Hematopoietic multipotent progenitor cell treated with erythropoietin and hydrocortisone succinate and interleukin-3 and kit ligand, for 8 days (in vitro differentiated cells): ENCODE results near the gene LRP6.
"Not testable (repeated sequence)": the region's sequence is repeated elsewhere in the genome, so short reads cannot be mapped to it uniquely, and the experiment has no call there.

Experiments used
- DNase-seq: peaks from one replicate; pipeline ENCODE4 v3.0.0-alpha.2; 2015

Gene LRP6

DNA sequence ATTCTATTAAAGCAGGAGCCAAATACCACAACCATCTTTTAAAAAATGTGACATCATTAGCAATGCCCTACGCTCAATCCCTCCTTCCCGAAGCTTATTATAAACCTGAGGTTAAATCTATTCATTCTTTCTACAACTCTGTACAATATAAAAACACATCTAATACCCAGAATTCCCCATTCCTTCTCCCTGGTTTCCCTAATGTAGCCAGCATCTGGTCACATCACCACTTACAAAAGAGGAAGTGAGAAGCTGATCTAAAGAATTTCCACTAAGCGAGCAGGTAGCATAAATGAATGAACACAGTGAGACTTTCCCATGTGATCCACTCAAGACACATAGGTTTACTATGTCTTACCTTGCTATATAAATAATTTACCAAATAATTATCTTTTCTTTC lies 90.4 kb downstream of the LRP6 start:
- no peak for DNase-seq

DNA sequence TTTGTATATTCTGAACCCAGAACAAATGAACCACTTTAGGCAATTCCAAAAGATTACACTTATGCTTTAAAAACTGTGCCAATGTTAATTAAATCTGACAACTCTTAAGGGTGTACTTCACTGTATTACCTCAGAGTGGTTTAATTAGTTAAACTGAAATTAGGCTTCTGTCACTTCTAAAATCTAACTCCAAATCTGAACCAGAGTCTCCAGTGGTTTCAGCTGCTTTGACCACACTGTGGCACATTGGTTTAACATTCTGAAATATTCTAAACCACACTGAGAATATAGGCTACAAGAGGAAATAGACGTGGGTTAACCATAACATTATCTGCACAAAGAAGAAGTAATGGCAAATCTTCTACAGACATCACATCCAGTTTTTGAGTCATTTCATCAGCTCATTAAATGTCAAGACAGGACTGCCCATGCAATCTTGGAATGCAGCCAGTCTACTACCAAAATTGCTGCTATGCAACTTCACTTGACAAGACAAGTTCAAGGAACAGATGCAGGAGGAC lies 94.8 kb downstream of the LRP6 start:
- peak; percentile 11 for DNase-seq

DNA sequence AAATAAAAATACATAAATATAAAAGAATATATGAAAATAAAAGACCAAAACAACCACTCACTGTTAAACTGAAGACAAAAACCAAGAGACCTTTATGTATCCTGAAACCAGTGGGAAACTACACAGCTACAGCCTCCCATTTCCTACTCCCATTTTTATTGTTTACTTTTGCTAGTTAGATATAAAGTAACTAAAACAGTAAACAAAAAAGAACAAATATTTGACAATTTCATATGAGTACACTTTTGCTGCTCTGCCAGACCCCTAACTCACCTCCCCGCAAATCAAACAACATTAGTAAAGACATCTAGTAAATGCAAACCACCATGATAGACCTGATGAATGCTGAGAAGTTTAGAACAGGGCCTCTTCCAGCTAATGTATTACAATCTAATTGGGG lies 99.0 kb downstream of the LRP6 start:
- DNase-seq: no peak

DNA sequence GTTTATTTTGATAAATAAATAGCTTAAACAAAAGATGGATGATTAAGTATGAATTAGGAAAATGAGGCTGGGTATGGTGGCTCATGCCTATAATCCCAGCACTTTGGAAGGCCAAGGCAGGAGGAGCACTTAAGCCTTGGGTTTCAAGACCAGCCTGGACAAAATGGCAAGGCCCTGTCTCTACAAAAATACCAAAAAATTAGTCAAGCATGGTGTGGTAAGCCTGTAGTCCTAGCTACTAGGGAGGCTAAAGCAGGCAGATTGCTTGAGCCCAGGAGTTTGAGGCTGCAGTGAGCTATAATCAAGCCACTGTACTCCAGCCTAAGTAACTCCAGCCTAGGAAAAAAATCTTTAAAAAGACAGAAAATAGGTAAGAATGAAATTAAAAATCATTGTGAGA lies 100.1 kb downstream of the LRP6 start:
- no peak for DNase-seq

DNA sequence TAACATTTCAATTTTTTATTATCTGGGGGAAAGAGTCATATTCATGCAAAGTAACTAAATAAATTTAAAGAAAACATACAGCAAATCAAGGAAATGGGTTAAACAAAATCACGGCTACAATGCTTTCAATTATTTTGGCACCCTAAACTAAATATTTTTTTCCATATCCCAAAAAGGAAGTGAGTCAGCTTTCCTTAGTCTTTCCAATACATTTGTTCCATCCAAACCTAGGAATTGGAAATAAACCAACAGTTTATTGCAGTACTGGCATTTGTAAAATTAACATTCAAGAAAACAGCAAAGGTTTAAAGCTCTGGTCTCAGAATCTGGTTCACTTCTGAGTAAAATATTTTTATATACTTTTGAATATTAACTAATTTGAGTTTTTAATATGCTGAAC lies 106.9 kb downstream of the LRP6 start:
- no peak for DNase-seq

DNA sequence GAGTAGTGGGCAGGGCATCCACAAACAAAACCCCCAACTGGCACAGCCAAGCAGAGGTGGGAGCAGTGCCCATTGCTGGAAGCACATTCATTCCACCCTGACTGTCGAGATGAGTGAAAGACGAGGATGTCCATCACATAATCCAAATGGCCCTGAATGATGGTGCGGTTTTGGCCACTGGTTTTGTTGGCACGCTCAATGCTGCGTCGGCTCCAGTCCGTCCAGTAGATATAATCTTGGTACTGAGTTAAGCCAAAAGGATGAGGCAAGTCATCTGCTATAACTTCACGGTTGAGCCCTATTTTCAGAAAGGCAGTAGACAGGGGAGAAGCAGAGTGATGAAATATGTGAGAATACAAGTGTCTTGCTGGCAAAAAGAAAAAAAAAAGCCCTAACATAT lies 108.0 kb downstream of the LRP6 start:
- DNase-seq: no peak

DNA sequence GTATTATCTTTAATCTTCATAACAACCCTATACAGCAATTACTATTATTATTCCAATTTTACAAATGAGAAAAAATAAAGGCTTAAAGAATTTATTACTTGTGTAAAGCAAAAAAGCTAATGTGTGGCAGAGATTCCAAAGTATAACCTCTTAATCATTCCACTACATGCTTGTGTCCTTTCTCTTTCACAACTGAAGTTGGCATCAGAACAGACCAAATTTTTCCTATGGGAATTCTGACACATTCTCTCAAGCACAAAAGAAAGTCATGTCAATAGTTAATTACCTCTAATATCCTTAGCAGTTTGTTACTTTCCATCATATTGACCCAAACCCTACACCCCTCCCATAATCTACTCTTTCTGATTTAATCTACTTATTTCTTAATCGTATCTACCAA lies 109.4 kb downstream of the LRP6 start:
- DNase-seq: no peak

DNA sequence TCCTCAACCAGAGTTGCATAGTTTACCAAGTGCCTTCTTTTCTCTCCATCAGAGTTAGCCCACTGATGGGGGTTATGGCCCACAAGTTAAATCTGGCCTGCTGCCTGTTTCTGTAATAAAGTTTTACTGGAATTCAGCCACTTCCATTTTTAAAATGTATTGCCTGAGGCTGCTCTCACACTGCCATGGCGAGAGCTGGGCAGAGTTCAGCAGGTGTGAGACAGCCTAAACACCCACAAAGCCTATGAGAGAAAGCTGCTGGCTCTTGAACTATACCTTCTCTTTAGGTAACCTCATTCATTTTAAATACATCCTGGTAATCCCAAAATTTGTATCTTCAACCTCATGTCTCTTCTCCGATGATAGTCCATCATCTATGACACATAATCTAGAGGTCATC lies 110.0 kb downstream of the LRP6 start:
- DNase-seq: no peak

DNA sequence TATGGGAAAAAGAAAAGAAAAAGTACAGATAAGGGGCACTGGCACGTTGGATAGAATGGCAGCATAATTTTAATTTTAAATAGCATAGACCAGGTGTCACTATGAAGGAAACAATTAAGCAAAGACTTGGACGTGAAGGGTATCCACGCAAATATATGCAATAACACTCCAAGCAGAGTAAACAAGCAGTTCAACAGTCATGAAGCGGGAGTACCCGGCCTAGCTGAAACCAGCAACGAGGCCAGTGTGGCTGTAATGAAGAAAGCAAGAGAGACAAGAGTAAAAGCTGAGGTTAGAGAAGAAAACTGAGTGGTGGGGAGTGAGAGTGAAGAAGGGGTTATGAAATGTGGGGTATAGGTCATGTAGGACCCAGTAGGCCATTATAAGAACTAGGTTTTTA lies 110.7 kb downstream of the LRP6 start:
- DNase-seq: no peak

DNA sequence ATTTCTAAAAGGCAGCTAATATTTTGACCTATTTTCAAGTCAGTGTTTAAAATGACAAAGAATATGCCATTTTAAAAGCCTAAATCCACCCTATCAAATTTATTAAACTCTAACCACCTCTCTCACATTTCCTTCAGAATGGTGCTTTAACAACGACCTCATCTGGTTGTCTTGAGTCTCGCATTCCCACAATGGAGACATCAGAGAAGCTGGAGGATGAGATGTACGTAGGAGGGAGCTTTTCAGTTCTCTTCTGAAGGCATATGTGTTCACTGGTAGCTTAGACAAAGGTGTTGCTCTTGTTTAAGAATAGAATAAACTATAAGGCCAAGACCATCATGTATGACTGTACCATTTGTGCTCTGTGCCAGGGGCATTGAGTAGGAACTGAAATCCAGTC lies 113.2 kb downstream of the LRP6 start:
- DNase-seq: no peak

DNA sequence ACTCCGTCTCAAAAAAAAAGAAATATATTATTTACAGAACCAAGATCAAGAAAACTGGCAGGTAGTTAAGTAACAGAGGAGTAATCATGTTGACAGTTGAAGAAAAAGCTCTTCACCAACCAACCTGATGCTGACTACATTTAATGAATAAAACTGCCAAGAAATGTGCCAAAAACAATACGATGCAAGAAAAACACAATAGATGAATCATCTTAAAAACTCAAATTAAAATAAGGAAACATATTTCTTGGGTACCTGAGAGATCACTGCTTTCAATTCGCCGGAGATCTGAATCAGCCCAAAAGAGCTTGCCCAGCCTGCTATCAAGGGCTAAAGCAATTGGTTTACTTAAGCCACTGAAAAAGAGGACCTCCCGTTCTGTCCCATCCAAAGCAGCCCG lies 119.7 kb downstream of the LRP6 start:
- no peak for DNase-seq

DNA sequence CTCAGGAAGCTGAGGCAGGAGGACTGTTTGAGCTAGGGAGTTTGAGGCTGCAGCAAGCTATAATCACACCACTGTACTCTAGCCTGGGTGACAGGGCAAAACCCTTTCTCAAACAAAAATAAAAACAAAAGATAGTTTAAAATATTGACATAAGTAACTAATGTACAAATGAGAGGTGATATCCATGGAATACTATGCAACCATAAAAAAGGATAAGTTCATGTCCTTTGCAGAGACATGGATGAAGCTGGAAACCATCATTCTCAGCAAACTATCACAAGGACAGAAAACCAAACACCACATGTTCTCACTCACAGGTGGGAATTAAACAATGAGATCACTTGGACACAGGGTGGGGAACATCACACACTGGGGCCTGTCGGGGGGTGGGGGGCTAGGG lies 122.3 kb downstream of the LRP6 start:
- DNase-seq: not testable (repeated sequence)

DNA sequence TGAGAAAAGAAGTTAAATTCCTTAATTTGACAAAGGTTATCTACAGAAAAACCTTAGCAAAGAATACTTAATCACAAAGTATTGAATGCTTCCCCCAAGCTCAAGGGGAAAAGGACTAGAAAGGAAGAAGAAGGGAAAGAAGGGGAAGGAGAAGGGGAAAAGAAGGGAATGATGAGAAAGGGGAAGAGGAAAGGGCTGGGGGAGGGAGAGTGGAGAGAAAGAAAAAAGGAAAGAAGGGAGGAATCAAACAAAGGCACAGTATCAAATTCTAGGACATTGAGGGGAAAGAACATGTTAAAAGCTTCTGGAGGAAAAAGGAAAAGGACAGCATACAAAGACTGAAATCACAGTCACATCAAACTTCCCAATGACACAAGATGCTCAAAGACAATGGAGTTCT lies 125.8 kb downstream of the LRP6 start:
- DNase-seq: no peak

DNA sequence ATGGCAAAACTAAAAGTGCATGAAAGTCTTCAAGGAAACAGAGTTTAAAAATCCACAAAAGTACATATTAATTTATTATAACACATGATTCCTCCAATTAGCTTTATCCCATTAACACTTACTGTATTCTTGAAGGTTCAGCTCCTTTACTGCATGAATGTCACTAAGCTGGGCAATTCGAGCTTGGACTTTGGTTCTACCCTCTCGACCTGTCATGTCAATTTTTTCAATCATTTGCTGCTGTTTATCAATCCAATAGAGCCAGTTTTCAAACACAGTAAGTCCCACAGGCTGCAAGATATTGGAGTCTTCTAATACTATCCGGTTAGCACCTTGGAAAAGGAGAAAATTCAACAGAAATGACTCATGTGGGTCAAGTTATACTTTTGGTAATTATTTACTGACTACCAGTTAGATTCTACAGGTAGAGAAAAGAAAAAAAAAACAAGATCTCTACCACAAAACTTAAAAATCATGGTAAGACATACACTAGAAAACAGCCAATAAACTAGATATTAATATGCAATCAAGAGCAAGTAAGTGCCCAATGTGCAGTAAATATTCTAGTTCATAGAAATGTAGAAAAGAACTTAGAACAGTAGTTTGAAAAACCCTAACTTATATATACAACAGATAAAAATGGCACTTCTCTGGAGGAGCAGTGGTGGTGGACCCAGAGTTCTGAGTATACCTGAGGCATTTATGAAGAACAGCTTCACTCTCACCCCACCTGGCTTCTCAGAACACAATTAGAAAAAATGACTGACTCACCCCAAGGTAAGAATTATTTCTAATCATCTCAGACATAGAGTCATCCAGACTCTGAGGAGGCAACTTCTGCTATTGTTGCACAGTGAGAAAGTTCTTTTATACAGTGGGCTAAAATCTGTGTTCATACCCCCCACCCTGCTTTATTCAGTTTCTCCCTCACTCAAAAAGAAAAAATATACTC lies 128.4 kb downstream of the LRP6 start:
- no peak for DNase-seq

DNA sequence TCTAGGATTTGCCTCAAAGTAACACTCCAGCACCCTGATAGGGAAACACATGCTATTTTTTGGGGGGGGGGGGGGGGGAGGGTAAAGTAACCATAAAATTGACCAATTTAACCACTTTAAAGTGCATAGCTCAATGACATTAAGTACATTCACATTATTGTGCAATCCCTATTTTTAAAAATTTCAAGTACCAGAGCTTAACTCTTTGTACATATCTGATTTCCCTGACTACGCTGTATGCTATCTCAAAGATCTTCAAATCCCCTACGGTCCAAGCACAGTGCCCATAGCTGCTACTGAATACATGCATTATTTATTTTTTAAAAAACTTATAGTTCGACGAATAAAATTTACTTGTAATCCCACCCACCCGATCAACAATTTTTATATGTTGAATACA lies 133.1 kb downstream of the LRP6 start:
- DNase-seq: no peak

DNA sequence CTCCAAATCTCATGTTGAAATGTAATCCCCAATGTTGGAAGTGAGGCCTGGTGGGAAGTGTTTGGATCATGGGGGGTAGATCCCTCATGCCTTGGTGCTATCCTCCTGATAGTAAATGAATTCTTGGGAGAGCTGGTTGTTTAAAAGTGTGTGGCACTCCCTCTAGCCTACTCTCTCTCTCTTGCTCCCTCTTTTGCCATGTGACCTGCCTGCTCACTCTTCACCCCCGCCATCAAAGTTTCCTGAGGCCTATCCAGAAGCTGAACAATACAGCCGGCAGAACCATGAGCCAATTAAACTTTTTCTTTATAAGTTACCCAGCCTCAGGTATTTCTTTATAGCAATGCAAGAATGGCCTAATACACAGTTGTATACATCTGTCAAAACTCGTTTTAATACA lies 133.6 kb downstream of the LRP6 start:
- DNase-seq: no peak

DNA sequence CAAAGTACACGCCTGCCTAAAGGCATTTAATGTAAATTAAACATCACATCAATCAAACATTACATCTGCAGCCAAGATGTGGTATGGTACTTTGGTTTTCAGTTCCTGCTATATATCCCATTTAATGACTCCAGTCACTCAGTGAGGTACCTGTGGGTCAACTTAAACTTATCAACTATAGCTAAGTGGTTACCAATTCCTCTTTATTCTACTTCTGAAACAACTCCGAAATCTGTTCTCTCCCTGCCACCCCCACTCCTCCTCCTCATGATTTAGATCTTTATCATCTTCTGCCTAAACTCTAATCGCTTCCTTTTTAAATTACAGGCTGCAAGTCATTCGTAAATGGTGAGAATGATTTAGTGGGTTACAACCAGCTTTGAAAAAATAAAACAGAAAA lies 138.2 kb downstream of the LRP6 start:
- no peak for DNase-seq

DNA sequence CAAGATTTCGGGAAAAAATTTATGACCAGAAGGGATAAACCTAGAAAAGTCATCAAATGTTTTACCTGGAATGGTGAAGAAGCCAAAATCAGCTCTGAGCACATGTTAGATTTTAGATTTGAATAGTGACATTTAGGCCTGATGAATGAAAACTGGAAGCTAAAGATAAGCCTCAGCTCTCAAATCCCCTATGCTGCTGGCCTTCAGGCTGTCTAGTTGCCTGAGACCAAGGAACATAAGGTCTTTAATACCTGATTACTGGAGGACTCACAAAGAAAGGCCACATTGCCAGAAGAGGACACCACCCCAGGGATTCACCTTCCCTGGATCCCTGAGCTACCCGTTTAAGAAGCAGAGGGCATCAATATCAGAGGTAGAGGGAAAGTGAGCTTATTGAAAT lies 139.5 kb downstream of the LRP6 start:
- no peak for DNase-seq

DNA sequence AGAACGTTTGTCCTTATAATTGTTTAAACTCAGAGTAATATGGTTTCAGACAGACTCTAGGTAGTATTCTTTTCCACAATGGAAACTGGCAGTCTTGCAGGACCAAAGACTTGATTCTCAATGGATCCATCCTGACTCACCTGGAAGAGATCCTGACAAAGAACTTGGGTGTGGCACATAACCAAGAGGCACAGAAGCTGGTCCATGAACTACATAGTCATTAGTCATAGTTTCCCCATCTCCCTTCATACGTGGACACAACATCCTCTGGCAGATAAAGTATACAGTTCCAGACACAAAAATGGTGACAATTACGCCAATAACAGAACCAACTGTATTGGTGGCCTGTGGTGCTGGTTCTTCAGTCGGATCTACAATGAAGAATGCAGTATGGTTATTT lies 140.3 kb downstream of the LRP6 start:
- DNase-seq: no peak

DNA sequence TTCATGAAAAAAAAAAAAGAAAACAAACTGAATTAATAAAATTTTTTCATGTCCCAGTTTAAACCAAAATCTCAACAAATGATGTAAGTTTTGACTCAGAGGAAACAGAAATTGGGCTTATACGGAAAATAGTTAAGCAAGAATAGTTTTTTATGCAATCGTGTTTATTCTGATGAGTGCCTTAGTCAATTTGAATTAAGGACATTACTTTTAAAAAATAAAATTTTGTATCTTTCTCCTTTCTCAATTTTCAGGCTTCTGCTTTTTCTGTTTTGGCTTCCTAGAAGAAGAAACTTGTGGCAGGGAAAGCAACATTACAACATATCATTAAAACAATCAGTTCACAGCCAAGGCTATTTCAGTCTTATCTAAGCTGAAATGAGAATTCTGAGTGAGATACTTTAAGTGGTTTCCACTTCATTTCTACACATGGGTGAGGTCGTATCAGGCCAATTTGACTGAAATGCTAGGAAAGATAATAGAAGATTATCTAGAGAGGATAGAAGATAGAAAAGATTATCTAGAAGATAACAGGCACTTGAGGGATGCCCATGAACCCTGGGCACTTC lies 143.7 kb downstream of the LRP6 start:
- DNase-seq: no peak

DNA sequence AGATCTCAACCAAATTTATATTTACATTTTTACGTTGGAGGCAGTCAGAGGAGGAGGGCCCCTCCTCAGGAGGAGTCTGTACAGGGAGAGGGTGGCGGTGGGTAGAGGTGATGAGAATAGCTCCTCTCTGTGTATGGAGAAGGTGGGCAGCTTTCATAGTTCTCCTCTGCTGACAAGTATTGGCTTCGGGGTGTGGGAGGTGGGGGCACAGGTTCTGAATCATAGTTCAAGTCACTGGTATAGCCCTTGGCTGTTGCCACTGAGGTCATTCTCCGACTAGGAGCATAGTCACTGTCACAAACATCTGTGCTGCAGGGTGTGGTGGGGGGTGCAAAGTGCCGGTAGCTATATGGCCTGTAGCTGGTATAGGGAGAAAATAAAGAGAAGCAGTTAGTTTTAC lies 145.8 kb downstream of the LRP6 start:
- no peak for DNase-seq

DNA sequence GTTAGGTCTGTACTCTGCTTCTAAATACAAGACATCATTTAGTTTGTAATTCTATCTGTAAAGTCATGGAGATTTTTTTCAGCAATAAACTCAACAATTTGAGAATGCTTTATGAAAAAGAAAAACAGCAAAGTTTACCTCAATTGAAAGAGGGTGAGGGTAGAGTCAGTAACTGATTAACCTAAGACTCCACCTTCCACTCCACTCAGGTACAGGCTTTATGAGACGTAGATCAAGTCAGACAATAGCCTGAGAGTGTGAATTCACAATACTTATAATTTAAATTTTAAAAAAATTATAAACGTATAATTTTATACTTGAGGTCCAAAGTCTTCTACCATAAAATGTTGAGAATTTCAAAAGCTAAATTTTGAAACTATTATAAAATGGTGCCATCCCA lies 150.2 kb downstream of the LRP6 start:
- no peak for DNase-seq

DNA sequence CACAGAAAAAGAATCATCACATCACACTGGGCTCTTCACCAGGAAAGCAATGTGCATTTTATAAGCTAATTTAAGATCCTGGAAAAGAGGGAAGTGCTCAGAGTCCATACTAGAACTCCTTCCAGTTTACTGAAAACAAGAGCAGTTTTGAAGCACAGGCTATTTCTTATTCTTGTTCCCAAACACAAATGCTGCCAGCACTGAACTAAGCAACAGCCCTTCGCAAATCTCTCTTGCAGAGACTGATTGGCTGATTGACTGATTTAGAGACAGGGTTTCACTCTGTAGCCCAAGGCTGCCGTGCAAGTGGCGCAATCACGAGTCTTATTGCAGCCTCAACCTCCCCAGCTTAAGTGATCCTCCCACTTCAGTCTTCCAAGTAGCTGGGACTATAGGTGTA lies 151.3 kb downstream of the LRP6 start:
- DNase-seq: no peak

DNA sequence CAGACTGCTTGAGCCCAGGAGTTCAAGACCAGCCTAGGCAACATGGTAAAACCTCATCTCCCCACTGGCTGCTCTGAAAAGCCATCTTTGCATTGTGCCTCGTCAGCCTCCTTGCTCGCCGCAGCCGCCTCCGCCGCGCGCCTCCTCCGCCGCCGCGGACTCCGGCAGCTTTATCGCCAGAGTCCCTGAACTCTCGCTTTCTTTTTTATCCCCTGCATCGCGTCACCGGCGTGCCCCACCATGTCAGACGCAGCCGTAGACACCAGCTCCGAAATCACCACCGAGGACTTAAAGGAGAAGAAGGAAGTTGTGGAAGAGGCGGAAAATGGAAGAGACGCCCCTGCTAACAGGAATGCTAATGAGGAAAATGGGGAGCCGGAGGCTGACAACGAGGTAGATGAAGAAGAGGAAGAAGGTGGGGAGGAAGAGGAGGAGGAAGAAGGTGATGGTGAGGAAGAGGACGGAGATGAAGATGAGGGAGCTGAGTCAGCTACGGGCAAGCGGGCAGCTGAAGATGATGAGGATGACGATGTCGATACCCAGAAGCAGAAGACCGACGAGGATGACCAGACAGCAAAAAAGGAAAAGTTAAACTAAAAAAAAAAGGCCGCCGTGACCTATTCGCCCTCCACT lies 155.8 kb downstream of the LRP6 start:
- not testable (repeated sequence) for DNase-seq
